Measurements from ENCODE around the gene SLC22A31. TPM values are rescaled to one million over a fixed set of nuclear protein-coding genes. Genes with fewer than 3 reads are reported as not detected.
"Not testable (repeated sequence)": the region's sequence is repeated elsewhere in the genome, so short reads cannot be mapped to it uniquely, and the experiment has no call there.

Gene SLC22A31
- total RNA-seq, 6 donors from 2014 or later, result 71.0 to 320 (median 174) TPM

- Histone ChIP-seq H3K4me3 (peak overlapping the region; percentile 10 to 51 (median 50)), H3K27ac (no peak overlapping the region)
These were observed 8.5 kb downstream of the SLC22A31 start for GRCh38 chr16:89191901-89192185.

DNA sequence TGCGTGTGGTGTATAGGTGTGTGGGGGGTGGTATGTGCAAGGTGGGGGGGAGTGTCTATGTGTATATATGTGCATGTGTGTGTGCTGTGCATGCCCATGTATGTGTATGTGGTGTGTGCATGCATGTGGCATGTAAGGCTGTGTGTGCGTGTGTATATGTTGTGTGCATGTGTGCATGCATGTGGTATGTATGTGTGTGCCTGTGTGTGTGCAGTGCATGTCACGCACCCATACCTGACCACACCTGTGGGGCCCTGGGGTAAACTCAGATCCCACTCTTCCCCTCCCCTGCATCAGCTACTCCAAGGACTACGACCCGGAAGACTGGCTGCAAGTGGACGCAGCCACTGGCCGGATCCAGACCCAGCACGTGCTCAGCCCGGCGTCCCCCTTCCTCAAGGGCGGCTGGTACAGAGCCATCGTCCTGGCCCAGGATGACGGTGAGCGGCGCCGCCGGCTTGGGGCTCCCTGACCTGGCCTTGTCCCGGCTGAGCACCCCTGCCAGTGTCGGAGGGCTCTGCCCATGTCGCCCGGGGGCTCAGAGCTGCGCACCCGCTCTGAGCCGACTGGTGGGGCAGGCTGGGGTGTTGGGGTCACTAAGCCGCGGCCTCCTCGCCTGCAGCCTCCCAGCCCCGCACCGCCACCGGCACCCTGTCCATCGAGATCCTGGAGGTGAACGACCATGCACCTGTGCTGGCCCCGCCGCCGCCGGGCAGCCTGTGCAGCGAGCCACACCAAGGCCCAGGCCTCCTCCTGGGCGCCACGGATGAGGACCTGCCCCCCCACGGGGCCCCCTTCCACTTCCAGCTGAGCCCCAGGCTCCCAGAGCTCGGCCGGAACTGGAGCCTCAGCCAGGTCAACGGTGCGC is 9.1 kb downstream of the SLC22A31 start:
- TF ChIP-seq POLR2AphosphoS5 (IDR thresholded peaks at IDR 0.05), result no peak
- Histone ChIP-seq H3K9me3 (no peaks in the 10 kb centered on the region), H3K27ac (no peak overlapping the region), H3K36me3 (no peaks in the 10 kb centered on the region), H3K27me3 (no peaks in the 10 kb centered on the region), H3K4me1 (peaks cover 6 to 24% (median 17%) of the 10 kb centered on the region in 4 donors), H3K4me3 (peak overlapping the region in 2 of 4 donors; percentile 50 to 51)
- no peak for ATAC-seq (ENCODE audit: low FRiP score in 2 of 2)
- 61 to 65% methylated on average over 9 to 34 of the region's 44 CpGs for WGBS, 2 donors
- peak in 1 of 2 donors; percentile 88 for DNase-seq

More at GRCh38 chr16:89191901-89192185, 8.5 kb downstream of the SLC22A31 start:
- H3K4me1 ChIP-seq, result peaks cover 6 to 24% (median 17%) of the 10 kb centered on the region in 4 donors
- no peak for ATAC-seq (ENCODE audit: low FRiP score in 2 of 2)
- no peaks in the 10 kb centered on the region for H3K36me3 ChIP-seq
- TF ChIP-seq EP300 (IDR thresholded peaks at IDR 0.05) (no peak), CTCF (IDR thresholded peaks at IDR 0.05) (no peak), POLR2A (IDR thresholded peaks at IDR 0.05) (no peak), POLR2AphosphoS5 (IDR thresholded peaks at IDR 0.05) (no peak)
- no peaks in the 10 kb centered on the region for H3K27me3 ChIP-seq
- 2% methylated on average over 9 of the region's 19 CpGs; no CpG with 5 or more reads in 1 of the 2 donors for WGBS, 2 donors
- no peaks in the 10 kb centered on the region for H3K9me3 ChIP-seq
- DNase-seq, result no peak

- DNase-seq, result peak in 1 of 2 donors; percentile 78
- Histone ChIP-seq H3K36me3 (no peaks in the 10 kb centered on the region), H3K4me1 (peaks cover 6 to 24% (median 17%) of the 10 kb centered on the region in 4 donors), H3K27me3 (no peaks in the 10 kb centered on the region), H3K4me3 (no peak overlapping the region), H3K27ac (no peak overlapping the region), H3K9me3 (no peaks in the 10 kb centered on the region)
- no peak for ATAC-seq (ENCODE audit: low FRiP score in 2 of 2)
- TF ChIP-seq POLR2A (IDR thresholded peaks at IDR 0.05), result no peak
- TF ChIP-seq CTCF (IDR thresholded peaks at IDR 0.05), result no peak
- no peak for TF ChIP-seq POLR2AphosphoS5 (IDR thresholded peaks at IDR 0.05)
- no peak for TF ChIP-seq EP300 (IDR thresholded peaks at IDR 0.05)
- WGBS, 2 donors, result 70 to 83% methylated on average over 11 to 28 of the region's 28 CpGs
These were observed 10.0 kb downstream of the SLC22A31 start for GRCh38 chr16:89190150-89190958.

GRCh38 chr16:89189358-89190025 is 10.8 kb downstream of the SLC22A31 start:
- Histone ChIP-seq H3K4me1 (peaks cover 6 to 24% (median 17%) of the 10 kb centered on the region in 4 donors), H3K9me3 (no peaks in the 10 kb centered on the region), H3K27me3 (no peaks in the 10 kb centered on the region), H3K4me3 (no peak overlapping the region), H3K27ac (no peak overlapping the region), H3K36me3 (no peaks in the 10 kb centered on the region)
- DNase-seq (no peak), ATAC-seq (ENCODE audit: low FRiP score in 2 of 2) (no peak)
- WGBS, 2 donors, result 57 to 60% methylated on average over 12 to 13 of the region's 14 CpGs
- TF ChIP-seq POLR2A (IDR thresholded peaks at IDR 0.05), result no peak
- no peak for TF ChIP-seq POLR2AphosphoS5 (IDR thresholded peaks at IDR 0.05)
- no peak for TF ChIP-seq CTCF (IDR thresholded peaks at IDR 0.05)
- TF ChIP-seq EP300 (IDR thresholded peaks at IDR 0.05), result no peak

GRCh38 chr16:89188471-89189357 is 11.6 kb downstream of the SLC22A31 start:
- H3K4me1 ChIP-seq, result peaks cover 6 to 20% (median 17%) of the 10 kb centered on the region in 4 donors
- not testable (repeated sequence) for H3K27ac ChIP-seq; ATAC-seq (ENCODE audit: low FRiP score in 2 of 2); H3K9me3 ChIP-seq; H3K4me3 ChIP-seq; H3K27me3 ChIP-seq; H3K36me3 ChIP-seq
- 82 to 89% methylated on average over 14 to 15 of the region's 25 CpGs for WGBS, 2 donors
- DNase-seq, result peak in 1 of 2 donors; percentile 68
